IMR-90 (cell line): Measurements from ENCODE around the gene CCDC170. TPM values are rescaled to one million over a fixed set of nuclear protein-coding genes. Genes with fewer than 3 reads are reported as not detected.

Source experiments
- ATAC-seq: fragments of 200-7000 bp; cut with Tn5 transposase; 2 replicates; pipeline ENCODE4 v1.9.1; 2020; ENCODE audit warnings: low read depth, mild to moderate bottlenecking, moderate library complexity
- BruUV-seq: library from RNA; stranded (reverse); fragments of 400-500 nt; replicated peaks from 2 replicates; lab custom pipeline; 2021; lab: Mats Ljungman, UMichigan
- CTCF ChIA-PET: fragments of 300-600 bp; formaldehyde crosslinking; extraction: SDS; loops from one replicate; lab custom pipeline; 2021; ENCODE audit warnings: antibody characterized with exemption; lab: Yijun Ruan, JAX
- POLR2A ChIA-PET: fragments of 300-600 bp; sonication (Branson Sonifier 250); formaldehyde crosslinking; loops from one replicate; lab custom pipeline; 2022; ENCODE audit warnings: antibody characterized with exemption; ENCODE audit not compliant: unreplicated experiment; lab: Charles Lee
- DNase-seq: peaks from one replicate; pipeline ENCODE4 v3.0.0; 2013
- H2AFZ ChIP-seq: replicated peaks from 2 replicates; pipeline ENCODE3; 2013; ENCODE audit warnings: low read length, mild to moderate bottlenecking; ENCODE audit not compliant: poor library complexity
- H2AK5ac ChIP-seq: 2 replicates; pipeline ENCODE4 v1.6.1; 2013; ENCODE audit warnings: low read depth, low read length, inconsistent platforms
- H2AK9ac ChIP-seq: replicated peaks from 2 replicates; pipeline ENCODE3; 2013; ENCODE audit warnings: mild to moderate bottlenecking, low read depth, low read length, moderate library complexity; ENCODE audit not compliant: poor library complexity
- H2BK120ac ChIP-seq: 2 replicates; pipeline ENCODE4 v1.6.1; 2013; ENCODE audit warnings: low read depth, low read length, inconsistent platforms
- H2BK15ac ChIP-seq: 3 replicates; pipeline ENCODE4 v1.6.1; 2013; ENCODE audit warnings: low read depth, low read length, inconsistent platforms
- H2BK20ac ChIP-seq: 2 replicates; pipeline ENCODE4 v1.6.1; 2013; ENCODE audit warnings: low read depth, mild to moderate bottlenecking, inconsistent platforms, low read length, moderate library complexity
- H2BK5ac ChIP-seq: 2 replicates; pipeline ENCODE4 v1.6.1; 2013; ENCODE audit warnings: mild to moderate bottlenecking, low read depth, low read length, inconsistent platforms; ENCODE audit not compliant: poor library complexity, severe bottlenecking
- H3K14ac ChIP-seq: replicated peaks from 2 replicates; pipeline ENCODE4 v1.6.1; 2013; ENCODE audit warnings: low read depth, low read length, inconsistent platforms
- H3K18ac ChIP-seq: 2 replicates; pipeline ENCODE4 v1.6.1; 2013; ENCODE audit warnings: low read depth, low read length, control low read depth
- H3K23ac ChIP-seq: 2 replicates; pipeline ENCODE4 v1.6.1; 2013; ENCODE audit warnings: low read depth, low read length, inconsistent platforms
- H3K27ac ChIP-seq: 2 replicates; pipeline ENCODE4 v1.5.1; 2013; ENCODE audit warnings: mild to moderate bottlenecking, control low read depth, low read length; ENCODE audit not compliant: insufficient read depth
- H3K27me3 ChIP-seq: 2 replicates; pipeline ENCODE4 v1.6.1; 2013; ENCODE audit warnings: low read length; ENCODE audit not compliant: control insufficient read depth, insufficient read depth
- H3K36me3 ChIP-seq: 2 replicates; pipeline ENCODE4 v1.6.1; 2013; ENCODE audit warnings: low read length, mixed read lengths; ENCODE audit not compliant: control insufficient read depth, insufficient read depth
- H3K4ac ChIP-seq: 2 replicates; pipeline ENCODE4 v1.6.1; 2013; ENCODE audit warnings: low read depth, low read length, inconsistent platforms
- H3K4me1 ChIP-seq: 2 replicates; pipeline ENCODE4 v1.6.1; 2013; ENCODE audit warnings: low read length, mixed read lengths; ENCODE audit not compliant: control insufficient read depth, insufficient read depth
- H3K4me2 ChIP-seq: 2 replicates; pipeline ENCODE4 v1.6.1; 2013; ENCODE audit warnings: low read depth, mild to moderate bottlenecking, control low read depth, low read length, moderate library complexity
- H3K4me3 ChIP-seq: 2 replicates; pipeline ENCODE4 v1.5.1; 2013; ENCODE audit warnings: low read depth, mild to moderate bottlenecking, control low read depth, low read length, moderate library complexity; ENCODE audit not compliant: insufficient read depth
- H3K56ac ChIP-seq: 2 replicates; pipeline ENCODE4 v1.6.1; 2013; ENCODE audit warnings: low read length, inconsistent platforms; ENCODE audit not compliant: insufficient read depth; ENCODE audit errors: extremely low read depth
- H3K79me1 ChIP-seq, 2 experiments: 2 replicates each; pipeline ENCODE4 v1.6.1; 2013; ENCODE audit warnings: low read length in 2 of 2, inconsistent platforms in 1 of 2, low read depth in 1 of 2
- H3K9ac ChIP-seq: 2 replicates; pipeline ENCODE4 v1.6.1; 2013; ENCODE audit warnings: low read depth, low read length, control low read depth
- H3K9me1 ChIP-seq: 2 replicates; pipeline ENCODE4 v1.6.1; 2013; ENCODE audit warnings: low read length, inconsistent platforms; ENCODE audit not compliant: insufficient read depth
- H3K9me3 ChIP-seq: 2 replicates; pipeline ENCODE4 v1.6.1; 2013; ENCODE audit warnings: low read length; ENCODE audit not compliant: control insufficient read depth, insufficient read depth
- H4K20me1 ChIP-seq: 2 replicates; pipeline ENCODE4 v1.6.1; 2013; ENCODE audit warnings: low read length, inconsistent platforms; ENCODE audit not compliant: insufficient read depth
- H4K5ac ChIP-seq: 2 replicates; pipeline ENCODE4 v1.6.1; 2013; ENCODE audit warnings: mild to moderate bottlenecking, low read depth, low read length, control low read depth
- H4K8ac ChIP-seq, 2 experiments: 2 replicates each; pipeline ENCODE4 v1.6.1; 2013; ENCODE audit warnings: low read depth in 2 of 2, low read length in 2 of 2, control low read depth in 1 of 2, inconsistent platforms in 1 of 2
- H4K91ac ChIP-seq: 2 replicates; pipeline ENCODE4 v1.6.1; 2013; ENCODE audit warnings: low read depth, low read length, inconsistent platforms; ENCODE audit not compliant: insufficient read depth
- CEBPB ChIP-seq: IDR thresholded peaks from 2 replicates; pipeline ENCODE4 v1.6.1; 2012; ENCODE audit warnings: low read depth, low read length, improper control_type of control experiment
- MAZ ChIP-seq: IDR thresholded peaks from 2 replicates; pipeline ENCODE4 v1.6.1; 2012; ENCODE audit warnings: low read depth, mild to moderate bottlenecking, low read length, improper control_type of control experiment, moderate library complexity, borderline replicate concordance
- RFX5 ChIP-seq: IDR thresholded peaks from 2 replicates; pipeline ENCODE4 v1.8.0; 2012; ENCODE audit warnings: low read depth, mild to moderate bottlenecking, low read length, moderate library complexity
- USF2 ChIP-seq: fragments of 150-350 bp; IDR thresholded peaks from 2 replicates; pipeline ENCODE4 v1.6.1; 2017; ENCODE audit warnings: mild to moderate bottlenecking, antibody characterized with exemption, low read length, low read depth
- WGBS, 2 experiments: methylation state at CpG; one replicate each; pipeline versions ENCODE4 v1.1.5 to v1.1.7; 2013; ENCODE audit warnings: missing lambda C conversion rate in 2 of 2; ENCODE audit not compliant: insufficient read length in 1 of 2; ENCODE audit errors: extremely low coverage in 2 of 2; 5-methylcytosine and 5-hydroxymethylcytosine counted together
- dilution Hi-C: fragments of 300-500 bp; cut with HindIII; formaldehyde crosslinking; loops from one replicate; pipeline ENCODE4 v1.14.3; 2018; ENCODE audit warnings: low sequenced_read_pairs; ENCODE audit not compliant: unreplicated experiment
- in situ Hi-C: fragments of 300-500 bp; cut with MboI; formaldehyde crosslinking; loops from 3 replicates; pipeline ENCODE4 v1.14.3; 2019; ENCODE audit warnings: low sequenced_read_pairs, inconsistent platforms, mixed read lengths
- intact Hi-C: fragments of 100-400 bp; cut with micrococcal nuclease; formaldehyde crosslinking; loops from 2 replicates; pipeline ENCODE4 v1.10.0; 2022
- polyA plus RNA-seq, 3 experiments: library from polyadenylated mRNA; depleted of rRNA; stranded (reverse); fragments of >200 nt; gene quantifications; 2 replicates each; pipeline ENCODE4 v1.2.3, GENCODE V29; 2012; ENCODE audit warnings: low replicate concordance in 1 of 3
- total RNA-seq: library from RNA; depleted of rRNA; stranded (reverse); fragments of >200 nt; gene quantifications from 2 replicates; pipeline ENCODE4 v1.2.3, GENCODE V29; 2012

The CCDC170 gene
- total and polyA plus RNA-seq, 2 of the 4 experiments (the other 2 are of a cell fraction) = 0.12 to 0.54 TPM

DNA sequence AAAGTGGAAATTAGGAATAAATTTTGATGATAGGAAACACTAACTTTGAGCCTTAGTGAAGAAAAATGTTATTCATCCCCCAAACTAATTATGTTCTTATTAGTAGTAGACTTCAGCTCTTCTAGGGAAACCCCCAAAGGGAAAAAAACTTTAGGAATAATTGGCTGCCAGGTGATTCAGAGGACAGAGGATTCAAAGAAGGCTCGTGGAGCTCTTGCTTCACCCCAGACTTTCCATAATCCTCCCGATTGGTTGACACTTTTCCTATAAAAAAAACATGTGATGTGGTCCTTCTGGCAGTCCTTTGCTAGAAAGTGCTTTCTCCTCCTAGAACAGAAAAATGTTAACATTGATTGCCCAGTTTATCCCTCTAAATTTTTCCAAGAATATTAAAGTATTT, 5.6 kb upstream of the CCDC170 start:
- Histone ChIP-seq H3K9me1 (0 out of 2 replicates have a peak, but pooled peaks cover 3% of the 10 kb centered on the region), H3K23ac (no peak overlapping the region), H4K91ac (no peak overlapping the region), H2BK5ac (no peak overlapping the region), H3K27ac (no peak overlapping the region), H3K27me3 (no peaks in the 10 kb centered on the region), H4K20me1 (no peaks in the 10 kb centered on the region), H2BK15ac (no peak overlapping the region), H3K9me3 (no peaks in the 10 kb centered on the region), H2BK20ac (no peak overlapping the region), H3K36me3 (no peaks in the 10 kb centered on the region), H2AK9ac (no peak overlapping the region), H3K4me3 (no peak overlapping the region), H4K8ac (no peak overlapping the region), H2AK5ac (no peak overlapping the region), H2BK120ac (no peak overlapping the region), H3K14ac (no peak overlapping the region), H3K56ac (no peak overlapping the region), H4K5ac (no peak overlapping the region), H3K4me2 (no peak overlapping the region), H2AFZ (no peak overlapping the region), H3K79me1 (no peaks in the 10 kb centered on the region), H3K9ac (no peak overlapping the region), H3K18ac (no peak overlapping the region), H3K4ac (no peak overlapping the region), H3K4me1 (peaks cover 4% of the 10 kb centered on the region; the same call in 1 of the 2 replicates)
- dilution Hi-C loops (no loop called here), intact Hi-C loops (no loop called here), in situ Hi-C loops (no loop called here)
- DNase-seq = peak; percentile 49
- ChIA-PET CTCF (interaction anchor here (1.2 kb wide), 1 partner anchor 163 kb away, joined by 3 read pairs; no protein-coding TSS in a partner anchor), POLR2A (no interaction called here)
- BruUV-seq = no TSS peak
- WGBS, 2 experiments = no CpG with 5 or more reads among the region's 2 CpGs
- TF ChIP-seq CEBPB (peak; percentile 20; the same call in 1 of the 2 replicates), RFX5 (no peak), USF2 (no peak), MAZ (no peak)
- ATAC-seq = no peak
